Uterus (tissue), 2 donors: Measurements from ENCODE around the gene TRIM33.

Experiments used
- POLR2A ChIP-seq, 2 donors: fragments of 450-650 bp; IDR thresholded peaks; one replicate each; pipeline ENCODE4 v1.6.1; 2016; ENCODE audit warnings: antibody characterized with exemption in 2 of 2, mild to moderate bottlenecking in 1 of 2, moderate library complexity in 1 of 2
- TF ChIP-seq, protein P1 (sequence below), 4 experiments: fragments of 200-600 bp in 2 of 4; fragments of 450-650 bp in 2 of 4; sonication (generic) in 2 of 4; IDR thresholded peaks; one replicate each; pipeline ENCODE4 v1.5.1; 2016 to 2019; ENCODE audit warnings: antibody characterized with exemption in 4 of 4, mild to moderate bottlenecking in 2 of 4, moderate library complexity in 1 of 4

DNA sequence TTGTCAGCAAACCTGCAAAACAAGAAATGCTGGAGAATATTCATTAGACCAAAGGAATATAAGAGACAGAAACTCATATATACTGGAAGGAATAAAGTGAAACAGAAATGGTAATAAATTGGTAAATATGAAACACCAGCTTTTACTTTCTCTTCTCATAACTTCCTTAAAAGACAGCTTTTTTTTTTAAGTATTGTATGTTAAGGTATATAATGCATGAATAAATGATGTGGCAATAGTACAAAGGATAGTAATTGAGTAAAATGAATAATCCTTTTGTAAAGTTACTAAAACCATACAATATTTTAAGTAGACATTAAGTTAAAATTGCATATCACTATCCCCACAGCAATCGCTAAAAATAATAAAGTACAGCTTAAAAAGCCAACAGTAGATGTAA lies 64.8 kb downstream of the TRIM33 start:
- no peak for TF ChIP-seq POLR2A (IDR thresholded peaks at IDR 0.05)
- TF ChIP-seq, protein P1, sequence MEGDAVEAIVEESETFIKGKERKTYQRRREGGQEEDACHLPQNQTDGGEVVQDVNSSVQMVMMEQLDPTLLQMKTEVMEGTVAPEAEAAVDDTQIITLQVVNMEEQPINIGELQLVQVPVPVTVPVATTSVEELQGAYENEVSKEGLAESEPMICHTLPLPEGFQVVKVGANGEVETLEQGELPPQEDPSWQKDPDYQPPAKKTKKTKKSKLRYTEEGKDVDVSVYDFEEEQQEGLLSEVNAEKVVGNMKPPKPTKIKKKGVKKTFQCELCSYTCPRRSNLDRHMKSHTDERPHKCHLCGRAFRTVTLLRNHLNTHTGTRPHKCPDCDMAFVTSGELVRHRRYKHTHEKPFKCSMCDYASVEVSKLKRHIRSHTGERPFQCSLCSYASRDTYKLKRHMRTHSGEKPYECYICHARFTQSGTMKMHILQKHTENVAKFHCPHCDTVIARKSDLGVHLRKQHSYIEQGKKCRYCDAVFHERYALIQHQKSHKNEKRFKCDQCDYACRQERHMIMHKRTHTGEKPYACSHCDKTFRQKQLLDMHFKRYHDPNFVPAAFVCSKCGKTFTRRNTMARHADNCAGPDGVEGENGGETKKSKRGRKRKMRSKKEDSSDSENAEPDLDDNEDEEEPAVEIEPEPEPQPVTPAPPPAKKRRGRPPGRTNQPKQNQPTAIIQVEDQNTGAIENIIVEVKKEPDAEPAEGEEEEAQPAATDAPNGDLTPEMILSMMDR (IDR thresholded peaks at IDR 0.05): no peak
